ENCODE results near the gene TTC7B.

- TF ChIP-seq FOXK1 (CRISPR knock-in tag; IDR thresholded peaks at IDR 0.05; ENCODE audit: borderline replicate concordance): no peak
- no peak for TF ChIP-seq POLR2AphosphoS5 (IDR thresholded peaks at IDR 0.05; ENCODE audit: control insufficient read depth, insufficient read depth, low read depth, low read length)
- TF ChIP-seq CREB1 (IDR thresholded peaks at IDR 0.05): no peak
- no peak for TF ChIP-seq CREB1 (CRISPR knock-in tag; IDR thresholded peaks at IDR 0.05)
- TF ChIP-seq MCM2 (IDR thresholded peaks at IDR 0.05; ENCODE audit: low read depth): no peak
- TF ChIP-seq, protein P1, sequence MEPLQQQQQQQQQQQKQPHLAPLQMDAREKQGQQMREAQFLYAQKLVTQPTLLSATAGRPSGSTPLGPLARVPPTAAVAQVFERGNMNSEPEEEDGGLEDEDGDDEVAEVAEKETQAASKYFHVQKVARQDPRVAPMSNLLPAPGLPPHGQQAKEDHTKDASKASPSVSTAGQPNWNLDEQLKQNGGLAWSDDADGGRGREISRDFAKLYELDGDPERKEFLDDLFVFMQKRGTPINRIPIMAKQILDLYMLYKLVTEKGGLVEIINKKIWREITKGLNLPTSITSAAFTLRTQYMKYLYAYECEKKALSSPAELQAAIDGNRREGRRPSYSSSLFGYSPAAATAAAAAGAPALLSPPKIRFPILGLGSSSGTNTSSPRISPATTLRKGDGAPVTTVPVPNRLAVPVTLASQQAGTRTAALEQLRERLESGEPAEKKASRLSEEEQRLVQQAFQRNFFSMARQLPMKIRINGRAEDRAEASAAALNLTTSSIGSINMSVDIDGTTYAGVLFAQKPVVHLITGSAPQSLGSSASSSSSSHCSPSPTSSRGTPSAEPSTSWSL (CRISPR knock-in tag; IDR thresholded peaks at IDR 0.05; ENCODE audit: borderline replicate concordance): no peak
- TF ChIP-seq CTCF (IDR thresholded peaks at IDR 0.05 in 2 of 3, conservative IDR thresholded peaks at IDR 0.05 in 1 of 3; ENCODE audit: insufficient read depth in 2 of 3, low read depth in 1 of 3, low read length in 3 of 3): no peak
- no peak for TF ChIP-seq JUN (IDR thresholded peaks at IDR 0.05; ENCODE audit: borderline replicate concordance, low read depth, low read length)
- no peak for TF ChIP-seq JUN (CRISPR knock-in tag; IDR thresholded peaks at IDR 0.05; ENCODE audit: borderline replicate concordance)
- no peak for TF ChIP-seq FOXK2 (conservative IDR thresholded peaks at IDR 0.05 in 1 of 2, IDR thresholded peaks at IDR 0.05 in 1 of 2; ENCODE audit: low read depth in 2 of 2)
Measured at GRCh38 chr14:90645842-90646443, 170.3 kb downstream of the TTC7B start.

All from K562 (cell line).